Activated CD4-positive, CD25-positive, alpha-beta regulatory T cell treated with anti-CD3 and anti-CD28 coated beads, Interleukin-2, amount 50 U/mL, for 24 hours (primary cell): ENCODE measurements around the gene PRKN.

Experiments
- ATAC-seq, 2 donors: fragments of 150-1000 bp; cut with Tn5 transposase; one replicate each; pipeline ENCODE4 v1.10.0; 2021; ENCODE audit warnings: mild to moderate bottlenecking in 1 of 2, moderate library complexity in 1 of 2

PRKN gene

DNA sequence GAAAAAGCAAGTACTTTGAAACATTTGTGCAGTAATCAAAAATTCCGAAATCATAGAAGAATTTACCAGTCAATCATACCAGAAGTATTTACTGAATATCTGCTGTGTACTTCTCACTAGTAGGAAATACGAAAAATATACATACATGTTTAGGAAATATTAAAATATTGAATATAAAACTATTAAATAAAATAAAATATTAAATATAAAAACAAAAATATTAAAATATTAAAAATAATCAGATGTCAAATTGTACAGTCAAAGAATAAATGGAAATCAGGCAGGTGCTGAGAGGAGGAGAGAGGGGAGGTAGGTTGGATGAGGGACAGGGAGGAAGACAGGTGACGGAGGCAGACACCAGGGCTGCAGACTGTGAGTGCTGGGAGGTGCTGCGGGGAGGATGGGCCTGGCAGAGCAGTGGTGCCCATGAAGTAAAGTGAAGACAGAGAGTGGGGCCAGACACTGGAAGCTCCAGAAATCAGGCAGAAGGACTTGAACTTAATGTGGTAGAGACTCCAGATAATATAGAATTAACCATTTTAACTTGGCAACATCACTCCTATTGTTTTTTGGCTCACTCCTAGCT, 55.9 kb downstream of the PRKN start:
- ATAC-seq: no peak

DNA sequence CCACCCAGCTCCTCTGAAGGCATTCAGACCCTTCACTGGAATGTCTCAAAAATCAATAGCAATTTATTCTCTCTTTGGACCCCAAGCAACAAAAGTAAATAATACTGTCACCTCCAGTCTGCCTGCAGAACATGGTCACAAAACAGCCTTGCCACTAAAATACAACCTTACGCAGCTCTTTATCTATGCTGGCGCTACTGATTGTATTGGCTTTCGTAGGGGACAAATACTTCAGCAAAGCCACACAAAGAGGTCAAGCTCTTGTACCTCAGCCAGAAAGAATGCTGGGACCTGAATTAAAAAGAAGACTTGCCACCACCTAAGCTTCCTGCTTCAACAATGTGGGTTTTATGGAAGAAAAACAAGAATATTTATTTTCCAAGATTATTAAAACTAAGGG, 57.2 kb downstream of the PRKN start:
- no peak for ATAC-seq

DNA sequence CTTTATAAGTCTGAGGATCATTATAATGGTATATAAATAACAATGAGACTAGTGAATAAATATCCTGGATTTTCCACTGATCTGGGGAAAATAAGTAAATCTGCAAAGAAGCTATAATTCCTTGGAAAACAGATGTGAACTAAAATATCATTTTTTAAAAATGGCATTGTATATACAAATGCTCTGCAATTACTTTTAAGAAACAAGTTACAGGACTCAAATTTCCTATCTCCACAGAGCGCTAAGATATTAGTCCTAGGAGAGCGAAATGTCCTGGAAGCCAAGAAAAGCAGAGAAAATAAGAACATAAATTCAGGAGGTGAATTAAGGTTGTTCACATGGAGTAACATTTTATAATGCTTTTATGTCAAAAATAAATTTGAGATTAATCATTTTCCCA, 61.3 kb downstream of the PRKN start:
- ATAC-seq: no peak

- ATAC-seq: no peak
Measured at GRCh38 chr6:162653808-162654207, 73.8 kb downstream of the PRKN start.

DNA sequence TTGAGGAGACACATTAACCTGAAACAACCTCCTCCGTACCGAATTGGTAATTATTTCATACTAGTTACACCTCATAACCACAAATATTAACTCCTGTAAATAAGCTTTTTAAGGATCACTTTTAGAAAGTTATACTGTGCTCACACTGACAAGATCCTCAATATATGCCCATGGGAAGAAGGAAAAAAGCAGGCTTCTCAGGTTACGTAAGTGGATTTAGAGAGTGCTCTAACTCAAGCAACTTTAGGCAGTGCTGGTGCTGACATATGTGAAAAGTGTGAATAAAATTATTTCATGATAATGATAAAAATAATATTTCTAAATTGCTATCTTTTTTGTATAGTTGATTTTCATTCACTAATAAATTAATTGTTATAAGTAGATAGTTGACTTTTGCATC, 76.1 kb downstream of the PRKN start:
- no peak for ATAC-seq

GRCh38 chr6:162649271-162649670, 78.3 kb downstream of the PRKN start:
- ATAC-seq: no peak

DNA sequence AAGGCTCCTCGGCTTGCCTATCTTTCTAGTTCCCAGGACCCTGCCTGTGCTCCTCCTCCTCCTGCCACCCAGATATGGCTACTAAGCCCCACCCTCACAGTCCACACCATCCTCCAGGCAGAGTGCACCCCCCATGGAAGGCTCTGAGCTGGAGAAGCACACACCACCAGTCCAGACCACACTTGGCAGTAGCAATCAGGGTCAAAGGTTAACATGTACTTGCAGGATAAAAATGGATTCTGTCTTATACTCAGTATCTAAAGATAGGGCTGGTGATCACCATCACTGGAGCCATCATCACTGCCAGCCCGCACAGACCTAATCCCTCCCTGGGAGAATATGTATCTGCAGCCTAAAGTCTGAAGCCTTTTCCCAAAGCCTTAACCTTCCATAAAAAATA, 83.4 kb downstream of the PRKN start:
- no peak for ATAC-seq

GRCh38 chr6:162640756-162641155, 86.8 kb downstream of the PRKN start:
- ATAC-seq: no peak

- no peak for ATAC-seq
Measured at GRCh38 chr6:162639951-162640350, 87.6 kb downstream of the PRKN start.

DNA sequence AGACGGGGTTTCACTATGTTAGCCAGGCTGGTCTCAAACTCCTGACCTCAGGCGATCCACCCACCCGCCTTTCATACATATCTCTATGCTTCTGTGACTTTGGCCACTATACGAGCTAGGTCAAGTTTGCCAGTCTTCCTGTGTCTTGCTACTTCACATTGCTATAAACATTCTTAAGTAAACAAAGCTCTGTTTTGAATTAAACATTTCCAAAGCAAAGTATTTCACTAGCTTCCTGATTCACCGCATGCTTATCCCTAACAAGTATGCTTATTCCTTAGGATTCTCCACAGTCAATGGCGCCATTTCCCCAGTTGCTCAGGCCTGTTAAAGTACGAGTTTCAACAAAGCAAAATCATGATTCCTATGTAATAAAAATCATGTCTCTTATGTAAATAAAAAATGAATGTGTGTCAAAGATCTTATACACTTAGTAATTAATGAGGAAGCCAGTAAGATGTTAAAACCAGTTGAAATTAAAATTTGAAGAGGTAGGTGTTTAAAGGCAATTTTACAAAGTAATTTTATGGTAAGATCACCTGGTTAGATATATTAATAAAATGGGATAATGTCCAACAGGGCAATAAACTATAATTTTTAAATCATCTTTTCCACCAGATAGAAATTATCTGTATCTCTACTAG, 88.5 kb downstream of the PRKN start:
- no peak for ATAC-seq

DNA sequence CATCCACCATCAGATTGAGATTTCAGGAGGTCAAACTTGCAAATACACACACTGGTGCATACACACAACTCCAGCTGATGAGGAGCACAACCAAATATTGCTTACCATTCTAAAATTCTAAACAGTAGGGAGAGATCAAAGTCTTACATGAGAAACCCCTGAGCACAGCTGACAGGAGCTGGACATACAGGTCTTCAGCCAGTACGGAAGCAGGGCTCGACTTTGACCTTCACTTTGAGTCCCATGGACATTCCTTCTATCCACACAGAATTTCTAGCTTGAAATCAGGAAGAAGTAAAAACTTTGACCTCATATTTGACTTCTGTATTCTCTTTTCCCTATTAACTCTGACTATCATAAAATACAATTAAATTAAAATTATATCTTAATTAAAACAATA, 90.2 kb downstream of the PRKN start:
- ATAC-seq: no peak

DNA sequence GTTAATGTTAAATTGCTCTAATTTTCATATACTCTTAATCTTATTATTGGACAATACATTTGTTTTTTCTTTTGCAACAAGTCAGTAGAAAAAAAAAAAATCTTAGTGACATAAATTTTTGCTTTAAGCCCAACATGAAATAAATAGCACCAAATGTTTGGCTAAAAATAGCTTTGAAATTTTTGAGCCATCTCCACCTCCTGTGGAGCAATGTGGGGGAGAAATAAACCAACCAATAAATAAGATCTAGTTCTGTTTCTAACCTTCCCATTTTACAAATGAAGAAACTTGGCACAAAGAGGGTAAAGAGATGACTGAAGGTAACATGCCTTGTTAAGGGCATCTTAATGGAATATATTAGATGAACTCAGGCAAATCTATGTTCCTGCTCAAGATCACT, 91.4 kb downstream of the PRKN start:
- ATAC-seq: no peak

- no peak for ATAC-seq
Measured at GRCh38 chr6:162631546-162631945, 96.0 kb downstream of the PRKN start.

- no peak for ATAC-seq
Measured at GRCh38 chr6:162630069-162630468, 97.5 kb downstream of the PRKN start.

DNA sequence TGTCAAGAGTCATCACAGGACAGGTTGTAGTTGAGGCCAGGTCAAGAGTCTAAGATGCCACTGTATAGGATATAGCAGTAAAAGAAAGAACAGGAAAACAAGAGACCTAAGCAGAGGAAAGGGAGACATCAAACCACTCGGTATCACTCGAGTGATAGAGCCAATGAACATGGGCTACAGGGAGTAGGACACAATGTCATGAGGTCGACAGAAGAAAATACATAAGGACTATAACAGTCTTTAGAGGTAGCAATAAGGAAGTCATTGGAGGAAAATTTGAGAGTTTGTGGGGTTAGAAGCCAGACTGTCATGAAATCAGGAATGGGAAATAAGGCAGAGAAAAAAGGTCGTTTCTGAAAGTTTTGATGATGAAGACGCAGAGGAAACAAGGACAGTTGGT, 99.7 kb downstream of the PRKN start:
- no peak for ATAC-seq

DNA sequence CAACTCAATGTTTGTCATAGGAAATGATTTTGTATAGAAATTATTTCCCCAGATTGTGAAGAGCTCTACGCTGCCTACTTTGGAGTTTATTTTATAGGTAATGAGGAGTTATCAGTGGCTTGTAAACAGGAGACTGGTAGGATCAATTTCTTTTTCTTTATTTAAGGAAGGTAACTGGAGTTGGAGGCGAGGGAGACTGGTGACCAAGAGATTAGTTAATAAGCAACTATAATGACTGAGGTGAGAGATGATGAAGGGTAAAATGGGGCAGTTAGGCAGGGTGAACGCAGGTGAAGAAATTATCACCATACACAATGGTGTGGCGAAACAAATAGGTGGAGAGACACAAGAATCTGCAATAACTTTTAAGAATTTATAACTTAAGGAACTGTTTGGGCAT, 100.2 kb downstream of the PRKN start:
- ATAC-seq: no peak

DNA sequence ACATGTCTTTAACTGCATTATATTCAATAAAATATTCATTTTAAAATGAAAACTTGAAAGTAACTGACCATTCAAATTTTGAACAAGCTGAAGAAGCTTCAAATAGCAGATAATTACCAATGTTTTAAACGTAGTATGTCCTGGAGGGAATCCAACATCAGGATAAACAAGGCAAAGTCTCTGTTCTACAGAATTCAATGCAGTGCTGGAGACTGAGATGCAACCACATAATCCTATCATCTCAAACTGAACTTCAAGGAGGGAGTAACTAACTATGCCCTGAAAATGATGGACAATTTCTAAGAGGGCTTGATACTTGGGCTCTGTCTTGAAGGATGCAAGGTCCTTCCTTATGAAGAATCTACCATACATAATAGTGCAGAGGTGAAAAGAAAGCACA, 100.7 kb downstream of the PRKN start:
- no peak for ATAC-seq

DNA sequence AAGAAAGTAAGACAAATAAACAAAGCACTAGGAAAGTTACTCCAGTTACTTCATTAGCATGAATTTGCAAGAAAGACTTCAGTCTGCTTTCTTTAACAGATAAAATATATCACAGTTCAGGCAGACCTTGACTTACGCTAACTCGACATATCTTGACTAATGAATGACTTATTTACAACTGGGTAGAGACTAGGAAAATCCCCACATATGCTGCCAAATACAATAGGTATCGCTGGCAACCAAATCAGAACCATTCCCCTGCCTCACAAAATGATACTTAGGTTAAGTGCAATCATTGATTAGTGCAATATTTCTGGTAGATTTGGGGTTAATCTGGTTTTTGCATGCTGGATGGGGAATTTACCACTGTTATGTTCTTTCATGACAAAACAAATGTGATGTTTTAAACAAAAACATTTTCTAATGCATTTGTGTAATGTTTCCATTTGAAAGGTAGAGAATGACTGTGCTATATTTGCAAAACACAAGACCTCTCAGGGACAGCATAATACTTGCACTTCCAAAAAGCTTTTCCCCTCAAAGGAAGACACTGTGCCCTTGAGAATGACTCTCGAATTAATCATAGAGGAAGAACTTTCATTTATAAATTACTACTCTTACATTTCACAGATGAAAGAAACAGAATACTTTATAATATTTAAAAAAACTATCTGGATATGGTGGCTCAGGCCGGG, 101.6 kb downstream of the PRKN start:
- ATAC-seq: no peak

DNA sequence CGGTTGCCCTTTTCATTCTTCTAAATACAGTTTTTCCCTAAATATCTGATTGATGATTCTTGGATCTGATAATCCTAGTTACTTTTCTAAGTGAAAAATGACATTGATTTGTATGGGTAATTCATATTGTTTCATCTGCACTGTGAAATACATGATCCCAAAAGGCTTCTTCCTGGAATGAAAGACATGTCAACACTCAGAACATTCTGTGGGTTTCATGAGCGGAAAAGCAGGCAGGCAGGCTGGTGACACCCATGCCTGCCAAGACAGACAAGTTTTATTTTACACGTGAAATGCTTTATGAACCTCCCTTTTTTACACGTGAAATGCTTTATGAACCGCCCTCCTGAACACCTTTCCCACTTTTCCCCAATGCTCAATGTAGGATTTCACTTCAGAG, 105.0 kb downstream of the PRKN start:
- no peak for ATAC-seq

GRCh38 chr6:162621246-162621645, 106.3 kb downstream of the PRKN start:
- ATAC-seq: peak; percentile 33 to 41

DNA sequence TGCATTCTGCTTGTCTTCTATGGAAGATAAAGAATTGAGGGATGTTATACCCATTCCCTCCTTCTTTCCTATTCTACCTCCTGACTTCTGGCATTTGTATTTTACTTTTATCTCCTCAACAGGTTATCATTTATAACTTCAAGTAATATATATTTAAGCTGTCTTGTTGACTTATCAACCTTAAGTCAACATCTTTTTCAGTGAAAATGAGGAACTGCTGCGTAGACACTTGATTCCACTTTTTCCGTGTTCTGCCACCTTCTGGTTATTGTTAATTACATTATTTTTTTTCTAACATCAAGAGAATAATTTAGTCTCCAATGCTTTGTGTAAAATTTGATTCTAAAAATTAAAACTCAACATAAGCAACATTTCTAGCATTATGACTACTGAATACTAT, 107.5 kb downstream of the PRKN start:
- no peak for ATAC-seq

- ATAC-seq: no peak
Measured at GRCh38 chr6:162618448-162619002, 109.0 kb downstream of the PRKN start.

- no peak for ATAC-seq
Measured at GRCh38 chr6:162615016-162615705, 112.4 kb downstream of the PRKN start.

DNA sequence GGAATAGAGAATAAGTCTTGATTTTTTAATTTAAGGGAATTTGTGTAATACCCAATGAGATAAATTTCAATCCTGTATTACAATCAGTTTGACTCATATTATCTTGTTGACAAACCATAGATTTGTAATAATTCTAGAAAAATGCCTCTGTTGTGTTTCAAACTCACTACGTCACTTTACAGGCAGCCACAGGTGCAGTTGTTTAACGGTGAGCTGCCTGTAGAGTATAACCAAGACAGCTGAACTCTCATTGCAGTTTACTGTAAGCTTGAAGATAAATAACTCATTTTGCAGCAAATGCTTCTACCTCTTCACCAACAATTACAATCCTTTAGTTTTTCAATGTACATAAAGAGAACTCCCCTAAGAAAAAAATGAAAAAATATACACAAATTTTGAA, 114.3 kb downstream of the PRKN start:
- ATAC-seq: no peak
